ENCODE data around the gene THRA. TPM values are rescaled to one million over a fixed set of nuclear protein-coding genes. Genes with fewer than 3 reads are reported as not detected.

The THRA gene
- total RNA-seq, 1 donor from 2014 or later = 7.1 TPM

- no peak overlapping the region for H3K4me3 ChIP-seq (ENCODE audit: low read depth, low read length)
- no peak for DNase-seq (ENCODE audit: low read depth)
- TF ChIP-seq CTCF (IDR thresholded peaks at IDR 0.05; ENCODE audit: insufficient read depth, low read length, poor library complexity, severe bottlenecking) = no peak
- H3K36me3 ChIP-seq (ENCODE audit: control insufficient read depth, insufficient read depth, low read length) = peaks cover 2% of the 10 kb centered on the region
- no peaks in the 10 kb centered on the region for H3K27me3 ChIP-seq (ENCODE audit: control insufficient read depth, insufficient read depth, low read length)
Observed at GRCh38 chr17:40041196-40041595, 21.6 kb upstream of the THRA start.

- Histone ChIP-seq H3K36me3 (ENCODE audit: control insufficient read depth, insufficient read depth, low read length) (no peaks in the 10 kb centered on the region), H3K27me3 (ENCODE audit: control insufficient read depth, insufficient read depth, low read length) (peaks cover 7% of the 10 kb centered on the region), H3K4me3 (ENCODE audit: low read depth, low read length) (no peak overlapping the region)
- TF ChIP-seq CTCF (IDR thresholded peaks at IDR 0.05; ENCODE audit: insufficient read depth, low read length, poor library complexity, severe bottlenecking) = no peak
- no peak for DNase-seq (ENCODE audit: low read depth)
Observed at GRCh38 chr17:40056379-40057015, 6.3 kb upstream of the THRA start.

GRCh38 chr17:40058186-40058784 lies 4.5 kb upstream of the THRA start:
- Histone ChIP-seq H3K36me3 (ENCODE audit: control insufficient read depth, insufficient read depth, low read length) (no peaks in the 10 kb centered on the region), H3K27me3 (ENCODE audit: control insufficient read depth, insufficient read depth, low read length) (peaks cover 16% of the 10 kb centered on the region), H3K4me3 (ENCODE audit: low read depth, low read length) (no peak overlapping the region)
- DNase-seq (ENCODE audit: low read depth) = no peak
- no peak for TF ChIP-seq CTCF (IDR thresholded peaks at IDR 0.05; ENCODE audit: insufficient read depth, low read length, poor library complexity, severe bottlenecking)

- Histone ChIP-seq H3K4me3 (ENCODE audit: low read depth, low read length) (no peak overlapping the region), H3K36me3 (ENCODE audit: control insufficient read depth, insufficient read depth, low read length) (no peaks in the 10 kb centered on the region), H3K27me3 (ENCODE audit: control insufficient read depth, insufficient read depth, low read length) (peaks cover 16% of the 10 kb centered on the region)
- DNase-seq (ENCODE audit: low read depth) = no peak
- no peak for TF ChIP-seq CTCF (IDR thresholded peaks at IDR 0.05; ENCODE audit: insufficient read depth, low read length, poor library complexity, severe bottlenecking)
Observed at GRCh38 chr17:40058865-40059264, 3.9 kb upstream of the THRA start.

GRCh38 chr17:40059729-40060475 lies 2.9 kb upstream of the THRA start:
- Histone ChIP-seq H3K4me3 (ENCODE audit: low read depth, low read length) (no peak overlapping the region), H3K36me3 (ENCODE audit: control insufficient read depth, insufficient read depth, low read length) (no peaks in the 10 kb centered on the region), H3K27me3 (ENCODE audit: control insufficient read depth, insufficient read depth, low read length) (peaks cover 16% of the 10 kb centered on the region)
- TF ChIP-seq CTCF (IDR thresholded peaks at IDR 0.05; ENCODE audit: insufficient read depth, low read length, poor library complexity, severe bottlenecking) = no peak
- DNase-seq (ENCODE audit: low read depth) = no peak
